GM18951 (cell line): Measurements from ENCODE around the gene USP48.
A peak's percentile ranks its signal among the peaks of the same experiment; 100 is the strongest.
"Not testable (repeated sequence)": the region's sequence is repeated elsewhere in the genome, so short reads cannot be mapped to it uniquely, and the experiment has no call there.

Source experiments
- POLR2A ChIP-seq: IDR thresholded peaks from 4 replicates; pipeline ENCODE4 v1.6.1; 2011; ENCODE audit warnings: mild to moderate bottlenecking; ENCODE audit not compliant: insufficient read length, insufficient read depth; ENCODE audit errors: extremely low read depth
- in situ Hi-C: fragments of 300-500 bp; cut with MboI; formaldehyde crosslinking; loops from one replicate; pipeline ENCODE4 v1.12.0; 2022; ENCODE audit warnings: low sequenced_read_pairs, mixed read lengths, inconsistent platforms; ENCODE audit not compliant: unreplicated experiment

The USP48 gene

GRCh38 chr1:21782868-21783678 lies at the start of gene USP48:
USP48 (minus strand) TSS chr1:21783149; CDS start chr1:21782957, 192 bp downstream.
- in situ Hi-C loops = no loop called here
- TF ChIP-seq POLR2A = peak; percentile 98

DNA sequence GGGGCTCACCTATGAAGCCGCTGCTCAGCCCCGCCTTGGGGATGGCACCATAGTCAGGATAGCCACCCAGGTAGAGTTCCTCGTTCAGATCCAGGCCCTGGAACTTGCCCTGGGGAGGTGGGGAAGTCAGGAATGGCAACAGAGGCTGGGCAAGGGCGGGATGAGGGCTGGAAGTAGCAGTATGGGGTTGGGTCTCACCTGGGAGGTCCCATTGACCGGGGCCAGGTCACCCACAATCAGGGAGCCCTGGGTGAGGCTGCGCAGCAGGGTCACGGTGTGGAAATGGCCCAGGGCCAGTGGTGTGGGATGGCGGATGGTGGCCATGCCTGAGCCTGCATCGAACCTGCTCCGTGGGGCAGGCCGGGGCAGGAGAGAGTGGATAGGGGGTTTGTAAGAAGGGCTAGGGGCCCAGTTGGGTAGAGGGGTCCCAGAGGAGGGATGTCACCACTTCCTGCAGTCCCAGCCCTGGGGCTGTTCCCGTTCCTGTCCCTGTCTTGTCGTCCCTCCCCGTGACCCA lies 48.6 kb upstream of the USP48 start:
- in situ Hi-C loops = no loop called here
- no peak for TF ChIP-seq POLR2A

GRCh38 chr1:21830792-21831453 lies 48.0 kb upstream of the USP48 start:
- TF ChIP-seq POLR2A = no peak
- in situ Hi-C loops = no loop called here

DNA sequence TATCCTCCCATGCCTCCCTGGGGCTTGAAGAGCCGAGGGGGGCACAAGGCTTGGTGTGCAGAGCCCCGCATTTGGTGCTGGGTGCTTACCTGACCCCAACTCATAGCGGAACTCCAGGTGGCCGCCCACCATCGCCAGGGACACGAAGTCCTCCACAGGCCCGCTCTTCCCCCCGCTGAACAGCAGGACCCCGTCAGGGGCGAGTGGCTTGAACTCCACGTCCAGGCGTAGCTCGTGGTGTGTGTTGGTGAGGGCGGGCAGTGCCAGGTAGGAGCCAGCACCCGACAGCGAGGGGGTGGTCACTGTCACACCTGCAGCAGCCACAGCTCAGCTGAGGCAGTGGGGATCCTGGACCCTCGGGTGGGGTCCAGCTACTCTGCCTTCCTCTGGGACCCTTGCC lies 46.3 kb upstream of the USP48 start:
- TF ChIP-seq POLR2A = no peak
- in situ Hi-C loops = no loop called here

- in situ Hi-C loops = no loop called here
- TF ChIP-seq POLR2A = no peak
Measured at GRCh38 chr1:21828506-21829210, 45.7 kb upstream of the USP48 start.

- TF ChIP-seq POLR2A = no peak
- in situ Hi-C loops = no loop called here
Measured at GRCh38 chr1:21828075-21828474, 45.1 kb upstream of the USP48 start.

DNA sequence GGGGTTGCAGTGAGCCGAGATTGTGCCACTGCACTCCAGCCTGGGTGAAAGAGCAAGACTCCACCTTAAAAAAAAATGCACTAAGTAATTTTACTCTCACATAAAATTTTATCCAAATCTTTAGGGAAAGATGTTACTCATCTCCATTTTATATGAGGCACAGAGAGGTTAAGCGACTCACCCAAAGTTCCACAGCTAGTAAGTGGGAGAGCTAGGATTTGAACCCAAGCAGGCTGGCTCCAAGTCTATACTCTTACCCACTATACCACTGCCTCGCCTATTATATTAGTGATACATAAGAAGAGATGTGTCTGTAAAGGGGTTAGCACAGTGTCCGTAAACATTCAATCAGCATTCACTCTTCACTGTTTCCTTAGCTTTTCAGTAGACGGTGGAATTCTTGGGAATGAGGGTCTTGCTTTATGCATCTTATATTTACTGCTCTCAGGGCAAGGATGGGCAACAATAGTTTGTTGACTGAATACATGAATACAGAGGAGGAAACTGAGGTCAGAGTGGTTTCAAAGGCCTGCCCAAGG lies 44.3 kb upstream of the USP48 start:
- no peak for TF ChIP-seq POLR2A
- in situ Hi-C loops = no loop called here

DNA sequence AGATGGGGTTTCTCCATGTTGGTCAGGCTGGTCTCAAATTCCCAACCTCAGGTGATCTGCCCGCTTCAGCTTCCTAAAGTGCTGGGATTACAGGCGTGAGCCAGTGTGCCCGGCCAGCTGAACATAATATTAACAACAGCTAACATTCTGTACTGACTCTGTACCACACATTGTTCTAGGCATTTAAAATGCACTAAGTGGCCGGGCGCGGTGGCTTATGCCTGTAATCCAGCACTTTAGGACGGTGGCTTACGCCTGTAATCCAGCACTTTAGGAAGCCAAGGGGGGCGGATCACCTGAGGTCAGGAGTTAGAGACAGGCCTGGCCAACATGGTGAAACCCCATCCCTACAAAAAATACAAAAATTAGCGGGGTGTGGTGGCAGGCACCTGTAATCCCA lies 43.7 kb upstream of the USP48 start:
- in situ Hi-C loops = not testable (repeated sequence)

DNA sequence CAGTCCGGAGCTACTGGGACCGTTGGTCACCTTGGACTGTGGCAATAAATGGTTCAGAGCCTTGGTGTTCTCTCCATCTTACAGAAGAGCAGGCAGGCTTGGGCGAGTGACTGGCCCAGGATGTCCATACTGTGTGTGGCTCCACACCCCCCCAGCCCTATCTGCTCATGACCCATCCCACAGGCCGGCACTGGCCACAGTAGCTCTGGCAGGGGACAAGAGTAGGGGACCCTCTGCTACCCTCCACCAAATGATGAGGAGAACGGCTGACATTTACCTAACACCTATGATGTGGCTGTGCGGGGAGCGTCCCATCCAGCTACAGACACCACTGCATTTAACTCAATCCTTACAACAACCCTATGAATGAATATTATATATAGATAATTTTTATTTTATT lies 42.4 kb upstream of the USP48 start:
- TF ChIP-seq POLR2A = no peak
- in situ Hi-C loops = no loop called here

DNA sequence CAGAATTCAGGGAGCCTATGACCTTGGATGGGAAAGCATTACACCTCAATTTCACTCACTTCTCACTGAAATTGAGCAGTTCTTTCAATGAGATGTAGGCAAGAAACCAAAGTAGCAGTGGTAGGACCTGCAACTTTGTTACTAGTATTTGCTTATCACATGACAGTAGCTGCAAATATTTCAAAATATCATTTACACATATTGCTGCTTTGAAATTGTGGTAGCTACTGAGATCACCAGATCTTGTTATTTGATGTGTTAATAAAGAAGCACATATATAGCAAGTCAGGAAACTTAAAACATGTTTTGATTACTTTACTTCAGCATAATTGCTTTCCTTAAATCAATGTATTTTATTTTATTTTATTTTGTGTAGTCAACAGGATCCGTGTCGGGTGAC lies 42.0 kb upstream of the USP48 start:
- TF ChIP-seq POLR2A = no peak
- in situ Hi-C loops = no loop called here

GRCh38 chr1:21823980-21824702 lies 41.2 kb upstream of the USP48 start:
- in situ Hi-C loops = no loop called here
- no peak for TF ChIP-seq POLR2A

- TF ChIP-seq POLR2A = no peak
- in situ Hi-C loops = no loop called here
Measured at GRCh38 chr1:21823206-21823979, 40.4 kb upstream of the USP48 start.
